ENCODE results near the gene USP11.

The USP11 gene

DNA sequence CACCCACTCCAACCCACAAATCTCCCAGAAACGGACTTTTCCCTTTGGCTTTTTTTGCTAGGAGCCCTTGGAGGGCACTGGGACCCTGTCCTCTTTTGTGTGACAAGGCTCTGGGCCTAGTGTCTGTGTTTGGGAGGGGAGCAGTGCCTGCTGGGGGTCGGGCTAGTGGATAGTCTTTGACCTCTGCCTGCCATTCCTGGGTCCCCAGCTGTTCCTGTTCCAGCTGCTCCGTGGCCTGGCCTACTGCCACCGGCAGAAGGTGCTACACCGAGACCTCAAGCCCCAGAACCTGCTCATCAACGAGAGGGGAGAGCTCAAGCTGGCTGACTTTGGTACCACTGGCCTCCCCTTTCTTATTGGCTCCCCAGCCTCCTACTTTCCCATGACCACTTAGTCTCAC lies 6.7 kb upstream of the USP11 start:
- DNase-seq, result no peak

- no peak for DNase-seq
These were observed 6.1 kb upstream of the USP11 start for GRCh38 chrX:47226531-47227333.

DNA sequence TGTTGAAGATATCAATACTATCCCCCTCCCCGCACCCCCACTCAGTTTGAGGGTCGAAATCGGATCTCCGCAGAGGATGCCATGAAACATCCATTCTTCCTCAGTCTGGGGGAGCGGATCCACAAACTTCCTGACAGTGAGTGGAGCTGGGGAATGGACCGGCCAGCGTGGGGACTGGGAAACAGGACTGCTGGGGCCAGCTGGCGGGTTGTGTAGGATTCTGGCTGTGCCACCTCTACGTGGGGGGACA lies 5.5 kb upstream of the USP11 start:
- no peak for DNase-seq

DNA sequence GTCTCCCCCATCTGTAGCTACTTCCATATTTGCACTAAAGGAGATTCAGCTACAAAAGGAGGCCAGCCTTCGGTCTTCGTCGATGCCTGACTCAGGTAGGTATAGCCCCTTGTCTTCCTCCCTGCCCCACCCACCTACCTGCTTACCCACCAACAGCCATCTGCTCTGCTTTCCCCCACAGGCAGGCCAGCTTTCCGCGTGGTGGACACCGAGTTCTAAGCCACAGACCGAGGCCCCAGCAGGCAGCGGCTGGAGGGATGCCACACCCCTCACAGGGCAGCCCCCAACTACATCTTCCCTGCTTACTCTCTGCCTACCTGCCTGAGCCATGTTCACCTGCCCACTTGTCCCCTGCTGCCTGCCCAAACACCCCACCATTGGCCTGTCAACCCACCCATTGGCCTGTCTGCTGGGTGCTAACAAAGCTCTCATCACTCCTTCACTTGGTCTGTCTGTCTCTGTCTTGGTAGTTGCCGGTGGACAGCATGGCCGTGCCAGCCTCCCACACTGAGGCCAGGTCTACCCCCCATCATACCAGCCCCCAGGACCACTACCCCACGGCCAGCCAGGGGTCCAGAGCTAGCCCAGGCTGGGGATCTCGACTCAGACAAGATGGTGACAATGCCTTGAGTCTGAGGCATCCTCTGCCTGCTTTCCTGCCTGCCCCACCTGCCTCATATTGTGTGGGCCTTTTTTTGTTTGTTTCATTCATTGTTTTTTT lies 4.1 kb upstream of the USP11 start:
- DNase-seq, result no peak

GRCh38 chrX:47229427-47229826 lies 3.4 kb upstream of the USP11 start:
- no peak for DNase-seq

GRCh38 chrX:47230136-47230868 lies 2.5 kb upstream of the USP11 start:
- no peak for DNase-seq

- no peak for DNase-seq
These were observed 1.6 kb upstream of the USP11 start for GRCh38 chrX:47231167-47231566.

- no peak for DNase-seq
These were observed 509 bp upstream of the USP11 start for GRCh38 chrX:47232197-47232802.

- peak; percentile 97 for DNase-seq
These were observed 714 bp downstream of the USP11 start for GRCh38 chrX:47233333-47234113.

DNA sequence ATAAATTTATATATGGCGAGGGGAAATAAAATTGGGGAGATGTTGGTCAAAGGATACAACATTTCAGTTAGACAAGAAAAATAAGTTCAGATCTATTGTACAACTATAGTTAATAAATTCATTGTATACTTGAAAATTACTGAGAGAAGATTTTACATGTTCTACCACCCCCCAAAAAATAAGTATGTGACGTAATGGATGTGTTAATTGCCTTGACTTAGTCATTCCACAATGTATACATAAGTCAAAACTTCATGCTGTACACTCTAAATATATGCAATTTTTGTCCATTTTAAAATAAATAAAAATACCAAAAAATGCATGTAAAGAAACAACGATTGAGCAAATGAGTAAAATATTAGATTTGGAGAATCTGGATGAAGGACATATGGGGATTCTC lies 1.8 kb downstream of the USP11 start:
- no peak for DNase-seq

DNA sequence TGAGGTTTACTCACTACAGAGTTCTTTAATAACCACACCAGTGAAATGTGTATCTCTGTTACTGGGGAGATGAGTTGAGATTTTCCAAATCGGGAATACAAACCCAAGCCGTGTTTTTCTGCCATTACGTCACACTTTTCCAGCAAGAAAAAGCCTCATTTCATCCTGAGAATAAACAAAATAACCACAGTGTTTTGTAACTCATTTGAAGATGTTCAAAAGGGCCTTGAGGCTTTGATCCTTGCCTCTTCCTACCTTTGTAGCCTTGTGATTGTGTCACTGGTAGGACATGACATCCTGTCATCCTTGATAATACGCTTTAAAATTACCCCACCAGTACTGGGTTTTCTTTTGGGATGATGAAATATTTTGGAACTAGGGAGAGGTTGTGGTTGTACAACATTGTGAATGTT lies 2.9 kb downstream of the USP11 start:
- no peak for DNase-seq

DNA sequence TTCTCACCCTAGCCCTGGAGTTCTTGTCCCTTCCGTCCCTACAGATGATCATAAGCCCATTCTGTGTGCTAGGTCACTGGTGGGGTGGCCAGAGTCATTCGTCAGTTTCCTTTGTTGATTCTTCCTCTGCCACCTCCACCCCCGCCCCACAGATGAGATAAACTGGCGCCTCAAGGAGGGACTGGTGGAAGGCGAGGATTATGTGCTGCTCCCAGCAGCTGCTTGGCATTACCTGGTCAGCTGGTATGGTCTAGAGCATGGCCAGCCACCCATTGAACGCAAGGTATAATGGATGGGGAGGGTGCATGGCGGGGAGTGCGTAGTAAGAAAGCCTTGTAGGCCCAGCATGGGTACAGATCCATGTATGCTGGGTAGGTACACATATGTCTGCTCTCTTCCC lies 6.4 kb downstream of the USP11 start:
- no peak for DNase-seq

GRCh38 chrX:47239898-47240545 lies 7.2 kb downstream of the USP11 start:
- no peak for DNase-seq

GRCh38 chrX:47240619-47241018 lies 7.8 kb downstream of the USP11 start:
- DNase-seq, result no peak

GRCh38 chrX:47241201-47242011 lies 8.6 kb downstream of the USP11 start:
- no peak for DNase-seq

GRCh38 chrX:47242321-47242720 lies 9.5 kb downstream of the USP11 start:
- DNase-seq, result no peak

GRCh38 chrX:47243351-47243750 lies 10.5 kb downstream of the USP11 start:
- DNase-seq, result no peak

GRCh38 chrX:47244676-47245075 lies 11.9 kb downstream of the USP11 start:
- no peak for DNase-seq

DNA sequence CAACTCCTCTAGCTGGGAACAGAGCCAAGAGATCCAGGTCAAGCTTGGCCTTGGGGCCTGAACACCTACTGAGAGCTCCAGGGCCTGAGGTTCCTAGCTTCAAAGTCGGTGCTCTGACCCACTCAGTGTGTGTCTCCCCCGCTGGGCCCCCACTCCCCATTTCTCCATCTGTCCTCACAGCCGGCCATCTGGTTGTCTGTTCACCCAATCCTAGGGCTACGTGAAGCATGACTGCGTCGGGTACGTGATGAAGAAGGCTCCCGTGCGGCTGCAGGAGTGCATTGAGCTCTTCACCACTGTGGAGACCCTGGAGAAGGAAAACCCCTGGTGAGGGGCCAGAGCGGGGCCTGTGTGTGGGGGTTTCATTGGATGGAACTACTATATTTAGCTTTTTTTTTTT lies 12.3 kb downstream of the USP11 start:
- DNase-seq, result peak; percentile 59

DNA sequence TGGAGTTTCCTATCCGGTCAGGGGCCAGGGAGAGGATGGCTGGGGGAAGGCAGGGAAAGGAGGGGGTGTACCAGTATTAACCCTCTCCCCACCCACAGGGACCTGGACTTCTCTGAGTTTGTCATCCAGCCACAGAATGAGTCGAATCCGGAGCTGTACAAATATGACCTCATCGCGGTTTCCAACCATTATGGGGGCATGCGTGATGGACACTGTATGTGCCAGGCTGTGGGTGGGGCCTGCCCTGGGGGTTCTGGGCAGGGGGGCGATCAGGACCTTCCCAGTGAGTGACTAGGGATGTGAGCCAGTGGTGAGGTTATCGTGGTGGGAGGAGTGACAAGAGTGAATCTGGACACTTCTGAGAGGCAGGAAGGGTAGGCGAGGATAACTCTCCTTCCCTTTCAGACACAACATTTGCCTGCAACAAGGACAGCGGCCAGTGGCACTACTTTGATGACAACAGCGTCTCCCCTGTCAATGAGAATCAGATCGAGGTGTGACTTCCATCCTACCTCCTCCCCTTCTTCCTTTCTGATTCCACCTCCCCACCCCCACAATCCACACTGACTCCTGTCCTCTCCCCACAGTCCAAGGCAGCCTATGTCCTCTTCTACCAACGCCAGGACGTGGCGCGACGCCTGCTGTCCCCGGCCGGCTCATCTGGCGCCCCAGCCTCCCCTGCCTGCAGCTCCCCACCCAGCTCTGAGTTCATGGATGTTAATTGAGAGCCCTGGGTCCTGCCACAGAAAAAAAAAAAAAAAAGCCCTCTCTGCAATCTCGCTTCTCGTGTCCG lies 14.6 kb downstream of the USP11 start:
- no peak for DNase-seq

DNA sequence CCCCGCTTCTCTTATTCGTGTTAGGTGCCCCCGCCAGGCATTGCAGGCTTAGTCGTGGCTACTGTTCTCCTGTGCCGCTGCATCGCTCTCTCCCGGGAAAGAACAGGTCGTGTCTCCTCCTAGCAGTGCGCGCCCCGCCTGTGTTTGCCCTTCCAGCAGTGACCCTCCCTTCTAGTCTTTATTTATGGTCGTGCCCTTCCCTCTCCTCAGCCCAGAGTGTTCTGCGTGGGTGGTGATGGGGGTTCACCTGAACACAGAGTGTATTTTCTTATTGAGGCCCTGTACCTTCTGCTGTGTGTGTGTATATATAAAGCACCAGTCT lies 15.2 kb downstream of the USP11 start:
- no peak for DNase-seq

Measured in NCI-H82 (cell line).